A204.1 (cell line): ENCODE data around the gene SPPL3.
"Not testable (repeated sequence)": the region's sequence is repeated elsewhere in the genome, so short reads cannot be mapped to it uniquely, and the experiment has no call there.

ENCODE experiments used
- FAIRE-seq: peaks from 2 replicates; lab custom pipeline; 2012; peaks lifted over from hg19 to GRCh38; lab: Jason Lieb, UNC

The SPPL3 gene

DNA sequence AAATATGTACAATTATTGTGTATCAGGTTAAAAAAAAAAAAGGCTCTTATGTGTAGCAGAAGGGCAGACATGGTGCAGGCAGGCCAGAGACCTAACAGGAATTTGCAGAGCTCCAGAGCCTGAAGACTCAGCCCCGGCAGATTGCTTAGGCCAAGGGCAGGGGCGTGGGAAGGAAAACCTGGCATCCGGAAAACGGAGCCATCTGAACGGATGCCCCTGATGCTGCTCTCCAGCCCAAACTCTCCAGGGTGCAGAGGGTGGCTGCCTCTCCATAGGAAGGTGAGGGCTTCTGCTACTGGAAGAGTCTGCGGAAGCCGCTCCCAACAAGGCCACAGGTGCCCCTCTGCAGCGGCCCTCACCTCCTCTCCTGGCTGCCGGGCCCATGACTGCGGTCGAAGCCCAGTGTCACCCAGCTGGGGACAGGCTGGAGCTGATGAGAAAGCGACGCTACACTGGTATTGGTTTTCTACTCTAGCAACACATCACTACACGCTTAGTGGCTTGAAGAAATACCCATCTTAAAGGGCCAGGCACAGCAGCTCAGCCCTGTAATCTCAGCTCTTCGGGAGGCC is 159.2 kb downstream of the SPPL3 start:
- FAIRE-seq, result no peak

DNA sequence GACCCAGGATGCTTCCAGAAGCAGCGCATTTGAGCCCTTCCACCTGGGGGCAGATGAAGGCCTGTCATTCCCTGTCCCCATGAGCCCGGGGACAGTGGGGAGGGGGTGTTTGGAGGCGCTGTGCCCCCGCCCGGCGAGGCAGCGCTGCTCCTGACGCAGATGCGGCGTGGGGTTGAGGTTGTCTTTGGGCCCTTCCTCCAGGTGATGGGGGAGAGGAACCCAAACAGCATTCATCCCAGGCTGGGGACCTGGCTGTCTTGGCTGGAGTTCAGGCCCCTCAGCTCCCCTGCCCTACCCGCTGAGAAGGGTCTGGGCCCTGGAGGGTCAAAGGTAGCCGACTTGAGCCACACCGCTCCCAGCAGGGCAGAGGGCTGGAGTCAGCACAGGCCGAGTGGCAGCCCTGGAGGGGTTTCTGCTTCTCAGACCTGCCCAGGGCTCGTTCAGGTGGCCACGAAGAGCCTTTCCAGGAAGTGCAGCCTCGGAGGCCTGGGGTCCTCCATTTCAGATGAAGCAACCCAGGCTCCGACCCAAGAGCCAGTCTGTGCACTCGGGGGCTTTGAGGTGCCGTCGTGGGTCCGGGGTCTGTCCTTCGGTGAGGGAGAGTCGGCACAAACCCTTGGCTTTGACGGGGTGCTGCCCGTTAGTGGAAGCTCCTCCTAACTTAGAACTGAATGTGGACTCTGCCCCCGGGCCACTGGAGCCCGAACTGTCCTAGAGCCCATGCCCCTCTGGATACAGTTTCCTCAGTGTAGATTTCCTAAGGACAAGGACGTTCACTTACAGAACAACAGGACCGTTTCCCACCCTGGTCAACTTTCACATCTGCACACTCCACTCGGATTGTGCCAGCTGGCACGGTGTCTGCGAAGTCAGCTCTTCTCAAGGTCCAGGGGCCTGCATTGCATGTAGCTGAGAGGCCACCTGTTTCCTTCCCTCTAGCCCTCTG is 162.4 kb downstream of the SPPL3 start:
- no peak for FAIRE-seq

DNA sequence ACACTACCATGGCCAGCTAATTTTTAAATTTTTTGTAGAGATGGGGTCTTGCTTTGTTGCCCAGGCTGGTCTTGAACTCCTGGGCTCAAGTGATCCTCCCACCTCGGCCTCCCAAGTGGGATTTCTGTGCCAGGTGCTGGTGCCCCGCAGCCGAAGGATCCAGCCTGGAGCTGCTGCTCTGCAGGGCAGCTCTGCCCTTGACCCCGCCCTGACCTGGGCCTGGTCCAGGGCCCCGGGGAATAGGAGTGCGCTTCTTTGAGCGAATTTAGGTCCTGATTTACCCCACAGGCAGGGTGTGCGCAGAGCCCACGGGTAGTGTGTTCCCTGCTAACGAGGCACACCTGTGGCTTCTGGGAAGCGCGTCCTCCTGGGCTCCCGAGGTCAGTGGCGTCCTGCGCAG is 163.3 kb downstream of the SPPL3 start:
- FAIRE-seq, result no peak

- no peak for FAIRE-seq
Observed at GRCh38 chr12:120739821-120740613, 164.1 kb downstream of the SPPL3 start.

DNA sequence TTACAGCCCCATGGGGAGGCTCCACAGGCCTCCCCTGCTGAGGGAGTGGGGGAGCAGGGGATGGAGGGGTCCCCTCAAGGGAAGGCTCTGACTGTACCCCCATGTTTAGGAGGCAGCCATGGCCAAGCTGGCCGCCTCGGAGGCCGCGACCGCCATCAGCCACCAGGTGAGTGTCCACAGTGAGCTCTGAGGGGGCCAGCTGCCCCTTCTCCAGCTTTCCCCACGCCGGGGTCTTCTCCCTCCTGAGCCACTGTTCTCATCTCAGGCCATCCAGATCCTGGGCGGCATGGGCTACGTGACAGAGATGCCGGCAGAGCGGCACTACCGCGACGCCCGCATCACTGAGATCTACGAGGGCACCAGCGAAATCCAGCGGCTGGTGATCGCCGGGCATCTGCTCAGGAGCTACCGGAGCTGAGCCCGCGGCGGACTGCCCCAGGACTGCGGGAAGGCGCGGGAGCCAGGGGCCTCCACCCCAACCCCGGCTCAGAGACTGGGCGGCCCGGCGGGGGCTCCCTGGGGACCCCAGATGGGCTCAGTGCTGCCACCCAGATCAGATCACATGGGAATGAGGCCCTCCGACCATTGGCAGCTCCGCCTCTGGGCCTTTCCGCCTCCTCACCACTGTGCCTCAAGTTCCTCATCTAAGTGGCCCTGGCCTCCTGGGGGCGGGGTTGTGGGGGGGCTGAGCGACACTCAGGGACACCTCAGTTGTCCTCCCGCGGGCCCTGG is 165.0 kb downstream of the SPPL3 start:
- FAIRE-seq, result no peak

- no peak for FAIRE-seq
Observed at GRCh38 chr12:120738252-120739030, 165.7 kb downstream of the SPPL3 start.

DNA sequence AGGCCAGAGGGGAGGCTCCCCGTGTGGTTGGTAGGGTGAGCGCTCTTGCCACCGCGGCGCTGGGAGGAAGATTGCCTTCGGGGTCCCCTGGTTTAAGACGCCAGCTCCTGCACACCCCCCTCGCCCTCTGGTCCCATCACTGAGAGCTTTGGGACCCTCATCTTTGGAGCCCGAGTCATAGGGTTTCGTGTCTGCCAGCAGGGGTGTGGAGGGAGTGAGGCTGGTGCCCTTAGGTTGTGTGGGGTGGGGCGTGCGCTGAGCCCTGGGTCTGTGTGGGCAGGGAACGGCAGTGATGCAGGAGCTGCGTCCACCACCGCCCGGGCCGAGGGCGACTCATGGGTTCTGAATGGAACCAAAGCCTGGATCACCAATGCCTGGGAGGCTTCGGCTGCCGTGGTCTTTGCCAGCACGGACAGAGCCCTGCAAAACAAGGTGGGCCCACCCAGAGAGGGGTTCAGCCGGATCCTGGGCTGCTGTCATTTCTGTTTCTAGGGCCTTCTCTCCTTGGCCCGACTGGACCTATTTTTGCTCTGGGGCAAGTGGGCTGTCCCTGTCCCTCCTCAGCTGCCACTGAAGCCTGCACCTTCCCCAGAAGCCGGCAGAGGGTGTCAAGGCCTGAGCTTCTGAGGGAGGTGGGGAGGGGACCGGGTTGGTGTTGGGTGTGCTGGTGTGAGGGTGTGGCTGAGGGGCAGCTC is 166.5 kb downstream of the SPPL3 start:
- no peak for FAIRE-seq

- no peak for FAIRE-seq
Observed at GRCh38 chr12:120736404-120737331, 167.5 kb downstream of the SPPL3 start.

DNA sequence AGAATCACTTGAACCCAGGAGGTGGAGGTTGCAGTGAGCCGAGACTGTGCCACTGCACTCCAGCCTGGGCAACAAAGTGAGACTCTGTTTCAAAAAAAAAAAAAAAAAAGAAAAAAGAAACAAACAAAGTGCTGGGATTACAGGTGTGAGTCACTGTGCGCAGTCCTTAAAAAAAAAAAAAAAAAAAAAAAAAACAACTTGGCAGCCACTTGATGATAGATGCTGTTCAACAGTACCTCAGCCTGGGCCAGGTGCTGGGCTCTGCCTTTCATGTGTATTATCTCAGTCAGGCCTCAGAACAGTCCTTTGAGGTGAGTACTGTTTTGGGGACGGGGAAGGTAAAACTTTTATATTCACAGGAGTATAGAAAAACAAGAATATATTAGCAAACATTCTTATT is 169.0 kb downstream of the SPPL3 start:
- FAIRE-seq, result no peak

GRCh38 chr12:120734210-120734609 is 169.9 kb downstream of the SPPL3 start:
- no peak for FAIRE-seq

DNA sequence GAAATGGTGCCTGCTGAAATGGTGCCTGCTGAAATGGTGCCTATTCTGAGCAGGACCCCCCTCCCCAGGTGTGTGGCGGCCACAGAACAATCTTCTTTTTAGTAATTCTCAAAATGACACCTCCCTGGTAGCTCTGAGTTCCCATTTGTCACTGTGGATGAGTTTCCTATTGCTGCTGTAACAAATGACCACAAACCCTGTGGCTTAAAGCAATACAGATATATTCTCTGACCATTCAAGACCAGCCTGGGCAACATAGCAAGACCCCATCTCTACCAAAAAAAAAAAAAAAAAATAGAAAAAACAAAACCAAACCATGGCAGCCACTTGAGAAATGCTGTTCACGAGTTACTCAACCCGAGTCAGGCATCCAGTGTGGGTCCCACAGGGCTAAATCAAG is 170.6 kb downstream of the SPPL3 start:
- no peak for FAIRE-seq

DNA sequence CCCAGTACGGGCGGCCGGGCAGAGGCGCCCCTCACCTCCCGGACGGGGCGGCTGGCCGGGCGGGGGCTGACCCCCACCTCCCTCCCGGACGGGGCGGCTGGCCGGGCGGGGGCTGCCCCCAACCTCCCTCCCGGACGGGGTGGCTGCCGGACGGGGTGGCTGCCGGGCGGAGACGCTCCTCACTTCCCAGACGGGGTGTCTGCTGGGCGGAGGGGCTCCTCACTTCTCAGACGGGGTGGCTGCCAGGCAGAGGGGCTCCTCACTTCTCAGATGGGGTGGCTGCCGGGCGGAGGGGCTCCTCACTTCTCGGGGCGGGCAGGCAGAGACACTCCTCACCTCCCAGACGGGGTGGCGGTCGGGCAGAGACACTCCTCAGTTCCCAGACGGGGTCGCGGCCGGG is 172.0 kb downstream of the SPPL3 start:
- not testable (repeated sequence) for FAIRE-seq

DNA sequence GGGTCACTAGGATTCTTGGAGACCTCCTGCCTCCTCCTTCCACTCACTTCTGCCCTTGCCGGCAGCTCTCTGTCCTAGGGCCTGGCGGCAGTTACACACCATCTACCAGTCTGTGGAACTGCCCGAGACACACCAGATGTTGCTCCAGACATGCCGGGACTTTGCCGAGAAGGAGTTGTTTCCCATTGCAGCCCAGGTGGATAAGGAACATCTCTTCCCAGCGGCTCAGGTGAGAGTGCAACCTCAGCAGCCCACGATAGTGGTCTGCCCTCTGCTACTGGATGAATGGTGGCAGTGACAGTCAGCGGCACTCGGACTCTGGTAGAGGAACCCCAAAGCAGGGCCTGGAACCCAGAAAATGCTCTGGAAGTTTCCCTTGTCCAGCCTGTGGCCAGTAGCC is 177.2 kb downstream of the SPPL3 start:
- no peak for FAIRE-seq

DNA sequence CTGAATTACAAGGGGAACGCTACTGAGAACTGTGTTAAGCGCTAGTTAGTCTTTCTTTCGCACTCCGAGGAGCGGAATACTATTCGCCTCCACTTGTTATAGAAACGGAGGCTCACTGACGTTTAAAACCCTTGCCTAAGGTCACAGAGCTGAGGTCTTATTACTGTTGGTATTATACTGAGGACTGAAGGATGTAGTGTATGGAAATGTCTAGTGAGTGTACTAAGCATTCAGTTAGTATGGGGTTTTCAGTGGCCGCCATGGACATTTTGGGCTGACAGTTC is 177.7 kb downstream of the SPPL3 start:
- FAIRE-seq, result no peak

- no peak for FAIRE-seq
Observed at GRCh38 chr12:120725659-120726509, 178.3 kb downstream of the SPPL3 start, which contains the start of gene ACADS. ACADS (plus strand) TSS chr12:120725826; CDS start chr12:120725886, 60 bp downstream.

- FAIRE-seq, result no peak
Observed at GRCh38 chr12:120725151-120725658, 179.0 kb downstream of the SPPL3 start.

DNA sequence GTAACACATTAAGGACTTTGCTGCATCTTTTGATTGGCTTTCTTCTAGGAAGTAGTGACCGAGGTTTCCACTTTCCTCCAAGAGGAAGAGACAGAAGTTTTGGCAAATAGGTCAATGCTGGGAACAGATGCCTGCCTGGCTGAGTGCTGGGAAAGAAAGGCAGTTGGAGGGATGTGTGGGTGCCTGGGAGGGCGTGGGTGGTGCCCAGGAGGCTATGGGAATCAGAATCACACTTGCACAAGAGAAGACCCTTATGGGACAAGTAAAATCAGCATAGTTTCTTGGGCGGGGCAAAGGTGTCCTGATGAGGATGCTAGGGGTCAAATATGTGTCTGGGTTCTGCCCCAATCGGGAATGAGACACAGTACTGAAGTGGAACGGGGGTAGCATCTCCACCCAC is 179.4 kb downstream of the SPPL3 start:
- no peak for FAIRE-seq

DNA sequence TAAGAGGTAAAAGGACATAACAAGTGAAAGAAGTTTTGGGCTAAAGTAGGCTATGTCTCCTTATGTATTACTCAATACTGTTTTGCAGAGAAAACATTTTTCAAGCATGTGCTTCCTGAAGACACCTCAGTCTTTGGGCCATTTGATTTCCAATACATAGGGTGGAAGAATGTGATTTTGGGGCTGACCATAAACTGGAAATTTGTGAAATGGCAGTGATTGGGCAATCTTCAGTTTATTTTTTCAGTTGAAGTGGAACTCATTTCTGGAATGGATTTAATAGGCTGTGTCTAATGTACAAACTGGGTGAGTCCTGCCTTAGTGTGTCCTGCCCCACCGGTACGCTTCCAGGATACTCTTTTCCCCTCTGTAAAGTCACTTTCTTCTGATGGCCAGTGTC is 181.4 kb downstream of the SPPL3 start:
- no peak for FAIRE-seq

- FAIRE-seq, result no peak
Observed at GRCh38 chr12:120721866-120722265, 182.3 kb downstream of the SPPL3 start.
